RWPE2 (cell line): Measurements from ENCODE around the gene MCM10.
A peak's percentile ranks its signal among the peaks of the same experiment; 100 is the strongest.

Source experiments
- ATAC-seq: fragments of 200-7000 bp; cut with Tn5 transposase; 3 replicates; pipeline ENCODE4 v1.9.1; 2021; ENCODE audit warnings: low read depth
- DNase-seq: peaks from one replicate; pipeline ENCODE4 v3.0.0-alpha.2; 2020; ENCODE audit warnings: low spot score
- H3K27ac ChIP-seq: fragments of 450-650 bp; 2 replicates; pipeline ENCODE4 v1.5.1; 2017; ENCODE audit warnings: mild to moderate bottlenecking; ENCODE audit not compliant: poor library complexity, severe bottlenecking
- H3K27me3 ChIP-seq: fragments of 250-450 bp; sonication (Bioruptor Pico); 2 replicates; pipeline ENCODE4 v1.5.1; 2021; ENCODE audit warnings: mild to moderate bottlenecking, moderate library complexity; ENCODE audit not compliant: insufficient read depth, poor library complexity, severe bottlenecking
- H3K36me3 ChIP-seq: fragments of 250-450 bp; sonication (Bioruptor Pico); 2 replicates; pipeline ENCODE4 v1.5.1; 2020; ENCODE audit warnings: low read depth, mild to moderate bottlenecking, moderate library complexity
- H3K4me1 ChIP-seq: fragments of 250-450 bp; sonication (Bioruptor Pico); 2 replicates; pipeline ENCODE4 v1.5.1; 2021; ENCODE audit warnings: mild to moderate bottlenecking, moderate library complexity; ENCODE audit not compliant: insufficient read depth, poor library complexity, severe bottlenecking
- H3K4me3 ChIP-seq: fragments of 250-450 bp; sonication (Bioruptor Pico); 2 replicates; pipeline ENCODE4 v1.5.1; 2021; ENCODE audit warnings: mild to moderate bottlenecking, moderate library complexity; ENCODE audit not compliant: severe bottlenecking
- H3K9me3 ChIP-seq: fragments of 250-450 bp; sonication (Bioruptor Pico); 2 replicates; pipeline ENCODE4 v1.5.1; 2021; ENCODE audit warnings: mild to moderate bottlenecking, moderate library complexity; ENCODE audit not compliant: severe bottlenecking
- CTCF ChIP-seq: fragments of 450-650 bp; IDR thresholded peaks from one replicate; pipeline ENCODE4 v1.5.1; 2017; ENCODE audit warnings: mild to moderate bottlenecking, moderate library complexity; ENCODE audit not compliant: poor library complexity, severe bottlenecking

MCM10 gene

GRCh38 chr10:13161857-13162271, 506 bp downstream of the MCM10 start:
- H3K36me3 ChIP-seq: peaks cover 22% of the 10 kb centered on the region
- ATAC-seq (peak; percentile 7; the same call in 2 of the 3 replicates), DNase-seq (no peak)
- peak overlapping the region; percentile 67 for H3K4me3 ChIP-seq
- no peak overlapping the region for H3K27ac ChIP-seq
- H3K9me3 ChIP-seq: no peaks in the 10 kb centered on the region
- TF ChIP-seq CTCF: no peak
- H3K27me3 ChIP-seq: no peaks in the 10 kb centered on the region
- H3K4me1 ChIP-seq: no peaks in the 10 kb centered on the region

DNA sequence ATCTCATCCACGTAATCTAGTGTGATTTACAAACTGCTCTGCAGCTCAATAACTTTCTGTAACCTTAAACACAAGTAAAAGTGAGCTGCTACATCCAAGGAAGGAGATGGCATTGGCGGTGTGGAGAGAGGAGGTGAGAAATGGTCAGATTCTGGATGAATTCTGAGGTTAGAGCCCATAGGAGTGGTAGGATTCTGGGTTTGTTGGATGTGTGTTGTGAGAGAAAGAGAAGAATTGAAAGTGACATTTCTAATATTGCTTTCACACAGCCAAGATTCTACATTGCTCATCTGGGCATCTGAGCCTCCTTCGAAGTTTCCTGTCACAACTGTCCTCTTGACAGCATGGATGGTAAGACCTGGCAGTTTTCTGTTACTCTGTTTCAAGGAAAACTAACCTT, 2.5 kb downstream of the MCM10 start:
- no peaks in the 10 kb centered on the region for H3K9me3 ChIP-seq
- ATAC-seq (no peak), DNase-seq (no peak)
- H3K27ac ChIP-seq: no peak overlapping the region
- no peaks in the 10 kb centered on the region for H3K27me3 ChIP-seq
- no peaks in the 10 kb centered on the region for H3K4me1 ChIP-seq
- H3K4me3 ChIP-seq: no peak overlapping the region
- no peak for TF ChIP-seq CTCF
- H3K36me3 ChIP-seq: peaks cover 35% of the 10 kb centered on the region

GRCh38 chr10:13165177-13165576, 3.8 kb downstream of the MCM10 start:
- no peak overlapping the region for H3K4me3 ChIP-seq
- H3K4me1 ChIP-seq: no peaks in the 10 kb centered on the region
- no peaks in the 10 kb centered on the region for H3K27me3 ChIP-seq
- TF ChIP-seq CTCF: no peak
- H3K9me3 ChIP-seq: no peaks in the 10 kb centered on the region
- DNase-seq (no peak), ATAC-seq (no peak)
- H3K27ac ChIP-seq: no peak overlapping the region
- H3K36me3 ChIP-seq: peaks cover 35% of the 10 kb centered on the region

DNA sequence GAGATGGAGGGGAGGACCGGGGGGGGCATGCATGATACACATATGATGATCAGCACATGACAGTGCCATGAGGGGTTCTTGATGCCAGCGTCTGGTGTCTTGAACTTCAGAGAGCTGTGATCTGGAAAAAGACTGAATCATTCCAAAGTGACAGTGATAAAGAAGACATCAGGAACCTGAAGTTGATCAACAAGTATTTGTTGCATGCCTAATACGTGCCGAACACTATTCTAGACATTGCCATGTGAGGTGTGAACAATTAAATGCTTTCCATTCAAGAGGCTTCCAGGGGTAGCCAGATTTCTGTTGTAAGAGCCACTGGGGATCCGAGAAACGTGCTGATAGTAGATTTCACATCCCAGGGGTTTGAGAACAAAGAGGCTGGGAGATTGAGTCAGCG, 6.2 kb downstream of the MCM10 start:
- no peak for TF ChIP-seq CTCF
- DNase-seq (no peak), ATAC-seq (no peak)
- H3K27me3 ChIP-seq: no peaks in the 10 kb centered on the region
- no peaks in the 10 kb centered on the region for H3K4me1 ChIP-seq
- H3K4me3 ChIP-seq: no peak overlapping the region
- peaks cover 58% of the 10 kb centered on the region for H3K36me3 ChIP-seq
- no peaks in the 10 kb centered on the region for H3K9me3 ChIP-seq
- no peak overlapping the region for H3K27ac ChIP-seq

- Histone ChIP-seq H3K4me1 (no peaks in the 10 kb centered on the region), H3K9me3 (no peaks in the 10 kb centered on the region), H3K27ac (no peak overlapping the region), H3K36me3 (peaks cover 70% of the 10 kb centered on the region), H3K4me3 (no peak overlapping the region), H3K27me3 (no peaks in the 10 kb centered on the region)
- ATAC-seq (no peak), DNase-seq (no peak)
- TF ChIP-seq CTCF: no peak
Observed at GRCh38 chr10:13168781-13169180, 7.4 kb downstream of the MCM10 start.
